ENCODE data around the gene CPED1.

- TF ChIP-seq CTCF (IDR thresholded peaks at IDR 0.05) = no peak
- no peak for TF ChIP-seq POLR2A (IDR thresholded peaks at IDR 0.05)
Observed at GRCh38 chr7:120973849-120974248, 14.7 kb upstream of the CPED1 start.
